RWPE1 (cell line): ENCODE data around the gene ZNF474.
A peak's percentile ranks its signal among the peaks of the same experiment; 100 is the strongest.
"Not testable (repeated sequence)": the region's sequence is repeated elsewhere in the genome, so short reads cannot be mapped to it uniquely, and the experiment has no call there.

Source experiments
- CTCF ChIA-PET: fragments of 350-600 bp; sonication (Branson Sonifier 250); formaldehyde crosslinking; extraction: SDS; loops from one replicate; lab custom pipeline; 2021; lab: Yijun Ruan, JAX
- POLR2A ChIA-PET: fragments of 400-600 bp; formaldehyde crosslinking; extraction: SDS; loops from one replicate; lab custom pipeline; 2020; ENCODE audit warnings: antibody characterized with exemption; ENCODE audit not compliant: low non-redundant PET; lab: Yijun Ruan, JAX
- DNase-seq: peaks from one replicate; pipeline ENCODE4 v3.0.0; 2012; ENCODE audit warnings: low spot score
- H3K27ac ChIP-seq: fragments of 450-650 bp; 2 replicates; pipeline ENCODE4 v1.5.1; 2017
- TF ChIP-seq, protein P1 (sequence below): fragments of 450-650 bp; conservative IDR thresholded peaks from 2 replicates; pipeline ENCODE4 v1.5.1; 2017; ENCODE audit warnings: low read depth, mild to moderate bottlenecking

Gene ZNF474

DNA sequence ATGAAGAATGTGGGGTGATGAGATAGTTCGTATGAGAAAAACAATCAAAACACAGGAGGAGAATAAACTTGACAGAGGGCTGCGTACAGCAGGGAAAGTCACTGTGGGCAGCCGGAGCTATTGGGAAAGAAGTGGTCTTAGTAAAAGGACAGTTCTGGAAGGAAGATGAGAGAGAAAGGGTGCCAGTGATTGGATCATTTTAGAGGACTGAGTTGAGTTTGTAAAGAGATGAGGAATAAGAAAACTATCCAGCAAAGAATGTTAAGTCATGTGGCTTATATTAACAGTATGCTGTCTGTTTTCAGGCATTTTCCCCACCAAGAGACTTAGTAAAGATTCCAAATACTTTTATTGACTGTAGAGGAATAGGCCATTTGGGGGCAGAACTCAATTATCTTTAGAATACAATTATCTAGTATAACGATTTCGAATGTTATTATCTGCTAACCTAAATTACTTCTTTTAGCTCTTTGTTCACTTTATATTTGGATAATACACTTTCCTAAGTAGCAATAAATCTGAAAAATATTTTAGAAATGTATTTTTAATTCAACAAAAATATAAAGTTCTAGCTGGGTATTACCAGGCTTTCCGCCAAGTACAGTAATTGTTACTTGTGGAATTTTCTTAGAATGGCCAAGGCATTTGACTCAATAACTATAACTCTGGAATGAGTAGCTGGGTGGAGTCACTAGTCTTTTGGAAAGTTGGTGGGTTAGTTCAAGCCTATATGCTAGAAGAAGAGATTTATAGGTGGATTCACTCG, 35.7 kb upstream of the ZNF474 start:
- CTCF ChIA-PET, result interaction anchor here (0.7 to 2.4 kb wide), 6 partner anchors 8 to 211 kb away, joined by 3 to 21 read pairs (median 7); partner anchors contain the start of genes LOX and ZNF474
- POLR2A ChIA-PET, result no interaction called here
- no peak overlapping the region for H3K27ac ChIP-seq
- no peak for DNase-seq
- TF ChIP-seq, protein P1, sequence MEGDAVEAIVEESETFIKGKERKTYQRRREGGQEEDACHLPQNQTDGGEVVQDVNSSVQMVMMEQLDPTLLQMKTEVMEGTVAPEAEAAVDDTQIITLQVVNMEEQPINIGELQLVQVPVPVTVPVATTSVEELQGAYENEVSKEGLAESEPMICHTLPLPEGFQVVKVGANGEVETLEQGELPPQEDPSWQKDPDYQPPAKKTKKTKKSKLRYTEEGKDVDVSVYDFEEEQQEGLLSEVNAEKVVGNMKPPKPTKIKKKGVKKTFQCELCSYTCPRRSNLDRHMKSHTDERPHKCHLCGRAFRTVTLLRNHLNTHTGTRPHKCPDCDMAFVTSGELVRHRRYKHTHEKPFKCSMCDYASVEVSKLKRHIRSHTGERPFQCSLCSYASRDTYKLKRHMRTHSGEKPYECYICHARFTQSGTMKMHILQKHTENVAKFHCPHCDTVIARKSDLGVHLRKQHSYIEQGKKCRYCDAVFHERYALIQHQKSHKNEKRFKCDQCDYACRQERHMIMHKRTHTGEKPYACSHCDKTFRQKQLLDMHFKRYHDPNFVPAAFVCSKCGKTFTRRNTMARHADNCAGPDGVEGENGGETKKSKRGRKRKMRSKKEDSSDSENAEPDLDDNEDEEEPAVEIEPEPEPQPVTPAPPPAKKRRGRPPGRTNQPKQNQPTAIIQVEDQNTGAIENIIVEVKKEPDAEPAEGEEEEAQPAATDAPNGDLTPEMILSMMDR, result no peak

DNA sequence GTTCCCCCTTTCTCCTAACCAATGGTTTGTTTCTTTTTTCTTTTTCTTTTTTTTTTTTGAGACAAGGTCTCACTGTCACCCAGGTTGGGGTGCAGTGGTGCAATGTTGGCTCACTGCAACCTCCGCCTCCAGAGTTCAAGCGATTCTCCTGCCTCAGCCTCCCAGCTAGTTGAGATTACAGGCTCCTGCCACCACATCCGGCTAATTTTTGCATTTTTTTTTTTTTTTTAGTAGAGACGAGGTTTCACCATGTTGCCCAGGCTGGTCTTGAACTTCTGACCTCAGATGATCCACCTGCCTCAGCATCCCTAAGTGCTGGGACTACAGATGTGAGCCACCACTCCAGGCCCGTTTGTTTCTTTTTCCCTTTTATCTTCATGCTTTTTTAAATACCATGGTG, 35.1 kb upstream of the ZNF474 start:
- POLR2A ChIA-PET, DNase-seq, H3K27ac ChIP-seq: not testable (repeated sequence)
- CTCF ChIA-PET, result interaction anchor here (0.7 to 1.0 kb wide), 2 partner anchors 11 to 212 kb away, joined by 3 to 6 read pairs; no protein-coding TSS in a partner anchor

DNA sequence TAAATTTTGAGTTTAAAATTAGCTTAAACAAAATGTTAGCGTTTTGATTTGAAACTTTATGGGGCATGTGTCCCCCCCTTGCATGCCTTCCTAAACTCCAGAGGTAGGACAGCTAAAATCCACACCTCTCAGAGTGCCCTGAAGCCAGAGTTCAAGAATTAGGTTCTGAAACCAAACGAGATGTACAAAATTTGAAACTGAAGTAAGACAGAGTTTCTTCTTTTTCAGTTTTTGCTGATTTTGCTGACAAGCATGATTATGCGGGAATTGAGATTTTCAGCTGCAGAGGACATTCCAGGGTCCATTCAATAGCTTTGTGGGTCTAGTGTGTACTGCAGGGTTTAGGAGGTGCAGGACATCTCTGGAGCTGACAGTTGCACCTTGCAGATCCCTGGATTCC, 34.2 kb upstream of the ZNF474 start:
- TF ChIP-seq, protein P1, result no peak
- DNase-seq, result no peak
- ChIA-PET POLR2A (no interaction called here), CTCF (interaction anchor here (0.7 to 1.0 kb wide), 2 partner anchors 10 to 15 kb away, joined by 3 read pairs; no protein-coding TSS in a partner anchor)
- H3K27ac ChIP-seq, result no peak overlapping the region

DNA sequence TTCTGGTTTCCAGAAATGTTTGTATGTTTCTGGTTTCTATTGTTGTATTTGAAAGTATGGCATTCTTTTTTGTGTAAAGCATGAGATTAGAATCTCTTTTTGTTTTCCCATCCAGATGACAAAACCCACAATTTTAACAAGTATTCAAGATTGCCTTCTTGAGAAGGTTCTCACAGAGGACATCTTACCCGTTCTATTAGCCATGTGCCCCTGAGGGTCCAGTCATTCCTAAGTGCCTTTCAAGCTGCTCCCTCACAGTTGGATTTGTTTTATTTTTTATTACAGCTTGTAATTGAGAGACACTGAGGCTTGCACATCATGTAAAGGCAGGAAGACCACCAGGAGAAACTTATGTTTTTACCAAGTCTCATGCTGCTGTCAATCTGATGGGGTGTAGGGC, 32.0 kb upstream of the ZNF474 start:
- no peak for DNase-seq
- ChIA-PET CTCF (interaction anchor here (0.6 to 1.5 kb wide), 2 partner anchors 59 to 186 kb away, joined by 3 to 4 read pairs; no protein-coding TSS in a partner anchor), POLR2A (no interaction called here)
- H3K27ac ChIP-seq, result no peak overlapping the region
- TF ChIP-seq, protein P1, result no peak

DNA sequence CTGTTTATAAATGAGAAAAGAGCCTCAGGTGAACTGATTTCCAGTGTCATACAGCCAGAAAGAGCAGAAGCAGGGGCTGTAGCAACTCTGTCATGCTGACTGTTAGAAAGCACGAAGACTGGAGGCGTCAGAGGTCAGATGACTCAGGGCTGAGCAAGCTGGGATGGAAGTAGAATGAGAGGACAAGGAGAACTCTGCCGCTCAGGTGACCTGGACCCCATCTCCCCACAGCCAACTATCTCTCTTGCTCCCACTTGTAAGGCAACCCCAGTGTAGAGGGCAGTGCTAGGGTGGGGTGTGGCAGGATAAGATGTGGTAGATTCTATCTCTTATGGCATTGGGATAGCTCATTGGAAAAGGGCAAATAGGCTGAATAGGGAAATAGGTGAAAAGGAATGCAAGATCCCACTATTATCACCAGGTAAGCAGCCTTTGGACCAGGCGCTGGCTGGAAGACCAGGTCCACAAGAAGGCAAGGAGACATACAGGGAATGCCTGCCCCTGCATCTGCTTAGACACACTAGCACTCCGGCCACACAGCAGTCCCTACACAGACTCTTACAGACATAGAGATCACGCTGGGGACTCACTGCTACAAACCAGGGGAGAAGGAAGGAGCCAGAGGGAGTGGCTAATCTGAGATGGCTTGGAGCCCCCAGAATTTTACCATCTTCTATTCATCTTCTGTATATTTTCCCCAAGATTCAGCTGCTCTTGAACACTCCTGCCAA, 30.1 kb upstream of the ZNF474 start:
- peak overlapping the region; percentile 30 for H3K27ac ChIP-seq
- POLR2A ChIA-PET, result no interaction called here
- DNase-seq, result peak; percentile 75
- TF ChIP-seq, protein P1, result no peak
- CTCF ChIA-PET, result interaction anchor here (0.6 to 0.7 kb wide), 2 partner anchors 12 to 176 kb away, joined by 3 to 4 read pairs; no protein-coding TSS in a partner anchor

DNA sequence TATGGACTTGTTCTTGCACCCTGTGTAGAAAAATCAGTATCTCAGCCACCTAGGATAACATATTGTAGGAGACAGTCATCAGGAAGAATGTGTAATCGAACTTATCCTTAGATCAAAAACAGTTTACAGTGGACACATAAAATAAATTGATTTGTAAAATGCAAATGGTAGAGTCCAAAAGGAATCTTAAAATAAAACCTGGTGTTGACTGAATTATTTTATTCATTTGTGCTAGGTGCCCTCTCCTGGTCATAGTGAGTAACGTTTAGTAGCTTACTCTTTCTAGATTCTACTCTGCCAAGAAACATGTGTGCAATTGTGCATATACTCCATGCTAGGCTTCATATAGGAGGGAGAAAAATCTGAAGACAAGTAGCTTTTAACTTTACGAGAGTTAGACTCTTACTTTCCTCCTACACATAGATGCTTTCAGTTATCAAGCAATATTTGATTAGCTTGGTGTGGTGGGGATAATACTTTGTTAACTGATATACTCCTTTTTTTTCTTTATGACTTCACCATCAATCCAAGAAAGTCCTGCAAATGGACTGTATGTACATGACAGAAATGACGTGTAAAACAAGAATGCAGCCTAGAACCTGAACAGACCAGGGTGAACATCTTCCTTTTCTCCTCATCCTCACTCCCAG, 27.6 kb upstream of the ZNF474 start:
- no peak overlapping the region for H3K27ac ChIP-seq
- TF ChIP-seq, protein P1, result peak; percentile 84

More for the DNA sequence above, 27.6 kb upstream of the ZNF474 start:
- ChIA-PET POLR2A (no interaction called here), CTCF (interaction anchor here (0.5 to 2.2 kb wide), 11 partner anchors 8 to 875 kb away, joined by 3 to 14 read pairs (median 4); no protein-coding TSS in a partner anchor)
- peak; percentile 42 for DNase-seq
